Measurements from ENCODE around the gene FOXP1. TPM values are rescaled to one million over a fixed set of nuclear protein-coding genes. Genes with fewer than 3 reads are reported as not detected.

FOXP1 gene
- total and polyA plus RNA-seq, 2 of the 13 experiments (the other 11 are each of a cell fraction or from before 2014, with no cell fraction given) = 40.4 to 59.0 TPM

- peak; percentile 26; the same call in 1 of the 2 replicates for TF ChIP-seq CREM (IDR thresholded peaks at IDR 0.05)
- no peak for TF ChIP-seq CREM (CRISPR knock-in tag; IDR thresholded peaks at IDR 0.05)
- TF ChIP-seq PITX1 (CRISPR knock-in tag; IDR thresholded peaks at IDR 0.05) = peak; percentile 44; the same call in 1 of the 2 replicates
- peak; percentile 58; the same call in 1 of the 2 replicates for TF ChIP-seq HDAC1 (CRISPR knock-in tag; IDR thresholded peaks at IDR 0.05)
- TF ChIP-seq ZNF253 (CRISPR knock-in tag; IDR thresholded peaks at IDR 0.05; ENCODE audit: borderline replicate concordance) = no peak
- no peak for TF ChIP-seq DMTF1 (CRISPR knock-in tag; IDR thresholded peaks at IDR 0.05)
- TF ChIP-seq FOXP4 (CRISPR knock-in tag; IDR thresholded peaks at IDR 0.05) = peak; percentile 82
- no peak; the same call in 1 of the 2 replicates for TF ChIP-seq ZNF335 (CRISPR knock-in tag; IDR thresholded peaks at IDR 0.05)
- TF ChIP-seq PRDM15 (CRISPR knock-in tag; IDR thresholded peaks at IDR 0.05) = no peak
- TF ChIP-seq ZNF891 (CRISPR knock-in tag; IDR thresholded peaks at IDR 0.05) = no peak
- peak; percentile 45; the same call in 1 of the 2 replicates for TF ChIP-seq RXRB (CRISPR knock-in tag; IDR thresholded peaks at IDR 0.05; ENCODE audit: borderline replicate concordance)
- TF ChIP-seq AHDC1 (CRISPR knock-in tag; IDR thresholded peaks at IDR 0.05; ENCODE audit: borderline replicate concordance) = peak; percentile 42; the same call in 1 of the 2 replicates
- TF ChIP-seq ZNF501 (CRISPR knock-in tag; IDR thresholded peaks at IDR 0.05) = peak; percentile 52; the same call in 1 of the 2 replicates
- no peak for TF ChIP-seq RXRA (CRISPR knock-in tag; IDR thresholded peaks at IDR 0.05)
Observed at GRCh38 chr3:71210257-71211007, 373.1 kb downstream of the FOXP1 start (continued).
